Measurements from ENCODE around the gene SETBP1.

The SETBP1 gene

GRCh38 chr18:44696892-44697291, 16.2 kb downstream of the SETBP1 start:
- DNase-seq (ENCODE audit: low spot score), result no peak

GRCh38 chr18:44697315-44697714, 16.6 kb downstream of the SETBP1 start:
- no peak for DNase-seq (ENCODE audit: low spot score)
- no peak for TF ChIP-seq CTCF (IDR thresholded peaks at IDR 0.05; ENCODE audit: extremely low read depth, missing control alignments)

More at GRCh38 chr18:44696892-44697291, 16.2 kb downstream of the SETBP1 start:
- no peak for TF ChIP-seq CTCF (IDR thresholded peaks at IDR 0.05; ENCODE audit: extremely low read depth, missing control alignments)

- no peak for TF ChIP-seq CTCF (IDR thresholded peaks at IDR 0.05; ENCODE audit: extremely low read depth, missing control alignments)
- DNase-seq (ENCODE audit: low spot score), result no peak
These were observed 17.8 kb downstream of the SETBP1 start for GRCh38 chr18:44698518-44698917.

- DNase-seq (ENCODE audit: low spot score), result no peak
- TF ChIP-seq CTCF (IDR thresholded peaks at IDR 0.05; ENCODE audit: extremely low read depth, missing control alignments), result no peak
These were observed 19.0 kb downstream of the SETBP1 start for GRCh38 chr18:44699572-44700261.

- peak; percentile 39 for DNase-seq (ENCODE audit: low spot score)
- no peak for TF ChIP-seq CTCF (IDR thresholded peaks at IDR 0.05; ENCODE audit: extremely low read depth, missing control alignments)
These were observed 20.0 kb downstream of the SETBP1 start for GRCh38 chr18:44700652-44701051.

- DNase-seq (ENCODE audit: low spot score), result no peak
- TF ChIP-seq CTCF (IDR thresholded peaks at IDR 0.05; ENCODE audit: extremely low read depth, missing control alignments), result no peak
These were observed 20.5 kb downstream of the SETBP1 start for GRCh38 chr18:44701227-44701626.

- no peak for TF ChIP-seq CTCF (IDR thresholded peaks at IDR 0.05; ENCODE audit: extremely low read depth, missing control alignments)
- DNase-seq (ENCODE audit: low spot score), result no peak
These were observed 21.9 kb downstream of the SETBP1 start for GRCh38 chr18:44702594-44702993.

All from GM20000 (cell line).